ENCODE measurements around the gene ADAMTS6.
"Not testable (repeated sequence)": the region's sequence is repeated elsewhere in the genome, so short reads cannot be mapped to it uniquely, and the experiment has no call there.

Gene ADAMTS6

DNA sequence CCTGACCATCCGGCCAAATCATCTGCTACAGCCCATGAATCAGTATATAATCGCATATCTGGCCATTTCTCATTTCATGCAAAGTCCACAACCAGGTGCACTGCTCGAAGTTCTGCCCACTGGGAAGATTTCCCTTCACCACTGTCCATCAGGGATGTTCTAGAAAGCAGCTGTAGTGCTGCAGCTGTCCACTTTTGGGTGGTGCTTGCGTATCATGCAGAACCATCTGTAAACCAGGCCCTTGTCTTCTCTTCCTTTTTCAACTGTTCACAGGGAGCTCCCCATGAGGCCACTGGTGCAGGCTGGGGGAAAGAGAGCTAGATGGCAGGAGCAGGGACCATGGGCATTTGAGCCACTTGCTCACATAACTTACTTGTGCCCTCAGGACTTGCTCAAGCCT lies 7.4 kb upstream of the ADAMTS6 start:
- no peak overlapping the region for H3K4me3 ChIP-seq (ENCODE audit: low read depth, low read length)
- DNase-seq (ENCODE audit: low read depth) = no peak
- TF ChIP-seq, protein P1, sequence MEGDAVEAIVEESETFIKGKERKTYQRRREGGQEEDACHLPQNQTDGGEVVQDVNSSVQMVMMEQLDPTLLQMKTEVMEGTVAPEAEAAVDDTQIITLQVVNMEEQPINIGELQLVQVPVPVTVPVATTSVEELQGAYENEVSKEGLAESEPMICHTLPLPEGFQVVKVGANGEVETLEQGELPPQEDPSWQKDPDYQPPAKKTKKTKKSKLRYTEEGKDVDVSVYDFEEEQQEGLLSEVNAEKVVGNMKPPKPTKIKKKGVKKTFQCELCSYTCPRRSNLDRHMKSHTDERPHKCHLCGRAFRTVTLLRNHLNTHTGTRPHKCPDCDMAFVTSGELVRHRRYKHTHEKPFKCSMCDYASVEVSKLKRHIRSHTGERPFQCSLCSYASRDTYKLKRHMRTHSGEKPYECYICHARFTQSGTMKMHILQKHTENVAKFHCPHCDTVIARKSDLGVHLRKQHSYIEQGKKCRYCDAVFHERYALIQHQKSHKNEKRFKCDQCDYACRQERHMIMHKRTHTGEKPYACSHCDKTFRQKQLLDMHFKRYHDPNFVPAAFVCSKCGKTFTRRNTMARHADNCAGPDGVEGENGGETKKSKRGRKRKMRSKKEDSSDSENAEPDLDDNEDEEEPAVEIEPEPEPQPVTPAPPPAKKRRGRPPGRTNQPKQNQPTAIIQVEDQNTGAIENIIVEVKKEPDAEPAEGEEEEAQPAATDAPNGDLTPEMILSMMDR (IDR thresholded peaks at IDR 0.05; ENCODE audit: low read depth, low read length, missing control alignments) = no peak

DNA sequence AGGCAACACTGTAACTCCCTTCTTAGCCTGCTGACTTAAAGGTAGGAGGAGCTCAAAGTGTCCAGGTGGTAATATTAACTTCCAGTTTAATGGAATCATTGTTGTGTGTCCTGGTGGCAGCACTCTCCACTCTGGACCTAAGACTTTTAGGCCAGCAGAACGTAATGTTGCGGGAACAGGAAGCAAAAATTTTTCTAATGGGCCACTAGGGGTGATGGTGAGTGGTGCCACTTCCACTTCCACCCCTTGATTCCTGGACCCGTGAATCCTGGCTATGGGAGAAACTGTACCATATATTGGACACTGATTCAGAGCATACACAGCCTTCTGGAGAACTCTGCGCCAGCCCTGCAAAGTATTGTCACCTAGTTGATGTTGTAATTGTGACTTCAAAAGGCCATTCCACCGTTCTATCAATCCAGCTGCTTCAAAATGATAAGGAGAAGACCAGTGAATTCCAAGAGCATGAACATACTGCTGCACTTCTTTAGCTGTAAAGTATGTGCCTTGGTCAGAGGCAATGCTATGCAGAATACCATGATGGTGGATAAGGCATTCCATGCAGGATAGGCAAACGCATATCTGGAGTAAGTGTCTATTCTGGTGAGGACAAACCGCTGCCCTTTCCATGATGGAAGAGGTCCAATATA lies 6.4 kb upstream of the ADAMTS6 start:
- not testable (repeated sequence) for H3K4me3 ChIP-seq (ENCODE audit: low read depth, low read length); DNase-seq (ENCODE audit: low read depth)
- TF ChIP-seq, protein P1 (IDR thresholded peaks at IDR 0.05; ENCODE audit: low read depth, low read length, missing control alignments) = peak; percentile 15

DNA sequence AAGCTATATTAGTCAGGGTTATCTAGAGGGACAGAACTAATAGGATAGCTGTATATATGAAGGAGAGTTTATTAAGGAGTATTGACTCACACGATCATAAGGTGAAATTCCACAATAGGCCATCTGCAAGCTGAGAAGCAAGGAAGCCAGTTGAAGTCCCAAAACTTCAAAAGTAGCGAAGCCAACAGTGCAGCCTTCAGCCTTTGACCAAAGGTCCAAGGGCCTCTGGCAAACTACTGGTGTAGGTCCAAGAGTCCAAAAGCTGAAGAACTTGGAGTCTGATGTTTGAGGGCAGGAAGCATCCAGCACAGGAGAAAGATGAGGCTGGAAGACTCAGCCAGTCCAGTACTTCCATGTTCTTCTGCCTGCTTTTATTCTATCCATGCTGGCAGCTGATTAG lies 5.1 kb upstream of the ADAMTS6 start:
- H3K4me3 ChIP-seq (ENCODE audit: low read depth, low read length); DNase-seq (ENCODE audit: low read depth): not testable (repeated sequence)

DNA sequence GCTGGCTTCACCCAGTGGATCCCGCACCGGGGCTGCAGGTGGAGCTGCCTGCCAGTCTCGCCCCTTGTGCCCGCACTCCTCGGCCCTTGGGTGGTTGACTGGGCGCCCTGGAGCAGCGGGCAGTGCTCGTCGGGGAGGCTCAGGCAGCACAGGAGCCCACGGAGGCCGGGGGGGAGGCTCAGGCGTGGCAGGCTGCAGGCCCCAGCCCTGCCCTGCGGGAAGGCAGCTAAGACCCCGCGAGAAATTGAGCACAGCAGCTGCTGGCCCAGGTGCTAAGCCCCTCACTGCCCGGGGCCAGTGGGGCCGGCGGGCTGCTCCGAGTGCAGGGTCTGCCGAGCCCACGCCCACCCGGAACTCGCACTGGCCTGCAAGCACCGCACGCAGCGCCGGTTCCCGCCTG lies 3.7 kb upstream of the ADAMTS6 start:
- TF ChIP-seq, protein P1 (IDR thresholded peaks at IDR 0.05; ENCODE audit: low read depth, low read length, missing control alignments) = no peak
- DNase-seq (ENCODE audit: low read depth) = no peak
- H3K4me3 ChIP-seq (ENCODE audit: low read depth, low read length) = no peak overlapping the region

DNA sequence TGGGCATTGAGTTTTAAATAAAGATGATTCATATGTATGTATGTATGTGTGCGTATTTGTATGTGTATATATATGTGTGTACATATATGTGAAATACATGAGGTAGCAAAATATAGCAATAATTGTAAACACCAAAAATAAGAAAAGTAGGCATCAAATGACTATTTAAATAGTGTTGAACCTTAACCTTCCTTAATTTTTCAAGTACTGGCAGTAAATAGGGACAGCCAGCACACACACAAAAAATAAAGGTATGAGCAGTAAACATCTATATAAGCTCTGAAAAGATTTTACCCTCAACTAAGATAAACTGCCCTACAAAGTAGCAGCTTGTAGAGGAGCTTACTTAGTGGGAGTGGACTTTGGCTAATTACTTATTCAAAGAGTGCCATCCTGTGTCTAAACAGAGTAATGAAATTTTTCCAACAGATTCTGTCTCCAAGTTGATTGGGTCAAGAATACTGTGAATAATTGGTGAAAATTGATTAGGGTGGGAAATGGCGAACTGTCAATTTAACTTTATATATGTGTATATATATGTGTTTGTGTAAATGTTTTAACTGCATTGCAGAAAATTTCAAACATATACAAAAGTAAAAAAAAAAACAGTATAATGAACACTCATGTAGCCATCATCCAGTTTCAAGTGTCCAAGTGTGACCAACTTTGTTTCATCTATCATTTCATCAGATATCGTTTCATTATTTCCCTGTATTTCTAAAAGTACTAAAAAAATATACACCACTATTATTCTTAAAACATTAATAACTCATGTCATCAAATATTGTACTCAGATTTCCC lies 2.0 kb upstream of the ADAMTS6 start:
- DNase-seq (ENCODE audit: low read depth) = no peak
- TF ChIP-seq, protein P1 (IDR thresholded peaks at IDR 0.05; ENCODE audit: low read depth, low read length, missing control alignments) = peak; percentile 34
- H3K4me3 ChIP-seq (ENCODE audit: low read depth, low read length) = no peak overlapping the region; the same call in 1 of the 2 replicates

DNA sequence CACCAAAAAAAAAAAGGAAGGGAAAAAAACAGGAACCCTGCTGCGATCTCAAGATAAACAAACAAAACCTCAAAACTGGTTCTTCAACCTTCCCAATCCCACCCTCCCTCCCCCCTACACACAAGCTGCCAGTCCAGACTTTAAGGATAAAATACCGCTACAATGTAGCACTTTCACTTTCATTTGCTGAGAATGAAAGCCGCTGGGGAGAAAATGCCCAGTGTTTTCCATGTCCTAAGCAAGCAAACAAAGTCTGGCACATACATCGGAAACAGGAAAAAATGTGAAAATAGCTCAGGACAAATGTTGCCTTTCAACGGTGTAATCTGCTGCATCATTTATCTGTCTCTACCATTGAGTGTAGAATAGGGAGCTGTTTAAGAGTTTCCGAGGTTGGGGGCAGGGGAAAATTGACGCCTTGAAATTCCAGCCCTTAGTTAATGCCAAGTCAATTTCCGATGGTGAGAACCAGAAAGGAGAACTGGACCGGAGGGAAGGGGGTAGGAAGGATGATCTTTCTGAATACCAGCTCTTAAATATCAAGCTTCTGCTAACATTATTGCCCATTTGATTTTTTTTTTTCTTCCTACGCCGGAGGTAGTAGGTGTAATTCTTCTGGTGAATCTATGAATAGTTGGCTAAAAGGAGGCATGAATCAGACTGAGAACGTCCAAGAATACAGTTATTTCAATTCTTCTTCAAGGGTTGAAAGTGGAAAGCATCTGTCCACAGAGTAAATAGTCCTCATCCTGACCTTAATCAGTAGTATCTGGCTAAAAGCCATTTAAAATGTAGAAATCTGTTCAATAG lies 1.2 kb upstream of the ADAMTS6 start:
- TF ChIP-seq, protein P1 (IDR thresholded peaks at IDR 0.05; ENCODE audit: low read depth, low read length, missing control alignments) = no peak
- H3K4me3 ChIP-seq (ENCODE audit: low read depth, low read length) = peak overlapping the region; percentile 74
- DNase-seq (ENCODE audit: low read depth) = no peak

DNA sequence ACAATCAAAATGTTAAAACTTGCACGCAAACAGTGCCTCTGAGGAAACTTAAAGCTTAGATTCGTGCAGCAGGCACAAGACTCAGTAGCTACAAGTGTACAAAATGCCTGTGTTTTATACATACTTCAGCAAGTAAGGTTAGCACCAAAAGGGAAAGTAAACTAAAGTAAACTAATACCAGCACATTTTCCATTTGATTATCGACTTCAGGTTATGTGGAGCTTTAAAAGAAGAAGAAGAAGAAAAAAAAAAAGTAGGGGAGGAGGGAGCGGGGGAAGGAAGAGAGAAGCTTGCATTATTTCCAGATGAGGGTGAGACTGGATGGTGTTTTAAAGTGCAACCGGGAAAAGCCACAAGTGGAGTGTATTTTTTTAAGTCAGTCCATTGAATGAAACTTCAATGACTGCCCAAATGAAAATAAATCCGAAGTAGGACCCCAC lies 596 bp upstream of the ADAMTS6 start:
- H3K4me3 ChIP-seq (ENCODE audit: low read depth, low read length) = peak overlapping the region; percentile 74
- DNase-seq (ENCODE audit: low read depth) = no peak
- TF ChIP-seq, protein P1 (IDR thresholded peaks at IDR 0.05; ENCODE audit: low read depth, low read length, missing control alignments) = no peak

Measured in GM12864 (cell line).